CD4-positive, alpha-beta T cell treated with Interleukin-4 for 1 hour (primary cell): ENCODE measurements around the gene ICOSLG.
"Not testable (repeated sequence)": the region's sequence is repeated elsewhere in the genome, so short reads cannot be mapped to it uniquely, and the experiment has no call there.

ENCODE experiments used
- DNase-seq, 2 donors: peaks; one replicate each; pipeline ENCODE4 v3.0.0-alpha.2; 2020 to 2022

ICOSLG gene, protein sequence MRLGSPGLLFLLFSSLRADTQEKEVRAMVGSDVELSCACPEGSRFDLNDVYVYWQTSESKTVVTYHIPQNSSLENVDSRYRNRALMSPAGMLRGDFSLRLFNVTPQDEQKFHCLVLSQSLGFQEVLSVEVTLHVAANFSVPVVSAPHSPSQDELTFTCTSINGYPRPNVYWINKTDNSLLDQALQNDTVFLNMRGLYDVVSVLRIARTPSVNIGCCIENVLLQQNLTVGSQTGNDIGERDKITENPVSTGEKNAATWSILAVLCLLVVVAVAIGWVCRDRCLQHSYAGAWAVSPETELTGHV

DNA sequence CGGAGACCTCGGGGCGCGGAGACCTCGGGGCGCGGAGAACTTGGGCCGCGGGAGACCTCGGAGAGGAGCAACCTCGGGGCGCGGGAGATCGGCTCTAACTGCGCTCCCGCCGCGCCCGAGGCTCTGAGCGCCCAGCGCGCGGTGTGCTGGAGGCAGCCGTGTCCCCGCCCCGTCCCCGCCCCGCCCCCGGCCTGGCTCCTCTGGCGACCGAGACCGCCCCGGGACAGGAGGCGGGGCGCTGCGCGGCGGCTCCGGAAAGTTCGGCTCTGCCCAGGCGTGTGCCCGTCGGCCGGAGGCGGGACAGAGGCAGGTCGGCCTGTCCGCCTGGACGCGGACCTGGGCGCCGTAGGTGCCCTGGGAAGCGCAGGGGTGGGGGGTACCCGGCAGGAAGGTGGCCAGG is at the start of gene ICOSLG:
Gene ICOSLG (minus strand): TSS at position 102 of the 400 bp plus-strand sequence. CDS start 126 bp downstream, outside the sequence.
- not testable (repeated sequence) for DNase-seq

DNA sequence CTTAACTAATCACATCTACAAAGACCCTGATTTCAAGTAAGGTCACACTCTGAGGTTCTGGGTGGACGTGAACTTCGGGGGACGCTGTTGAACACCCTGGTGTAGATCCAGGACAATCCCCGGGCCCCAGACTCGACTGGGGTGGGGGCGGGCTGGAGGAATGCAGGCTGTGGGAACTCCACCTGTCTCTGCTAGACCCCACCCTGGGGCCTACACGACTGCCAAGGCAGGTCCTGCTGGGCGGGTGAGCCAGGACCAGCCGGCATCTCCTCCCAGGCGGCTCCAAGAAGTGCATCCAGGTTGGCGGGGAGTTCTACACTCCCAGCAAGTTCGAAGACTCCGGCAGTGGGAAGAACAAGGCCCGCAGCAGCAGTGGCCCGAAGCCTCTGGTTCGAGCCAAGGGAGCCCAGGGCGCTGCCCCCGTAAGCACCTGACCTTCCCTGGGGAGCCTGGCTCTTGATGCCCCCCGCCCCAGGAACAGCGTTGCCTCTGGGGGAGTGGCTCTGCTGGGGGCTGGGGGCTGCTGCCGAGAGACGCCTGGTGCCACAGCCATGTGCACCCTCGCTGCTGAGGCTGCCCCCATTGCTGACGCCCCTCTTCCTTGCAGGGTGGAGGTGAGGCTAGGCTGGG is 48.8 kb upstream of the ICOSLG start:
- DNase-seq, result no peak

DNA sequence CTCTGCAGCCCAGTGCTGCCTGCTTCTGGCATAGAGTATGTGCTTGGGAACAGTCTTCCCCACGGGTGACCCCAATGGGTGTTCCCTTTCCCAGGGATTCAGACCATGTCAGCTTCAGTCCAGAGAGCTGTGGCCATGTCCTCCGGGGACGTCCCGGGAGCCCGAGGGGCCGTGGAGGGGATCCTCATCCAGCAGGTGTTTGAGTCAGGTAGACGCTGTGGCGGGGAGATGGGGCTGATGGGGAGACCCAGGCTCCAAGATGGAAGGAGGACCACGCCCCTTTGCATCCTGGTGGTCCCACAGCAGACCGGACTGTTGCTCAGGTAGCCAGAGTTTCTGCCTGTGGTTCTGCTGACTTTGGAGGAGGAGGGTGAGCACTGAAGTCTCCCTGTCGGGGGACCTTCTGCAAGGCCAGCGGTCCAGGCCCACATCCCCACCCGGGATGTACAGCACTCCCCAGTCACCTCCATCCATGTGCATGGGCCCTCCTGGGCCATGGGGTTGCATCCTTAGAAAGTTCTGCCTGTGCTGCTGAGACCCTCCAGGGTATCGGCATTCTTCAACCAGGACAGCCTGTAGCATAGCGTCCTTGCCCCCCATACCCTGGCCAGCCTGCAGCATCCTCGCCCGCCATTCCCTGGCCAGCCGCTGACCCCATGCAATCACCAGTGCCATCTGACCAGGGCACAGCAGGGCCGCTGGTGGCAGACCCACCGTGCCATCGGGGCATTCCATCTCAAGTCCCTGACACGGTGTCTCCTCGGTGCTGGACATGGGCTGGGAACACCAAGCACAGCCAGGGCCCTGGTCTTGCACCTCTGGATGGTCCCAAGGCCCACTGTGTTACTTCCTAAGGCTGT is 47.7 kb upstream of the ICOSLG start:
- no peak for DNase-seq

DNA sequence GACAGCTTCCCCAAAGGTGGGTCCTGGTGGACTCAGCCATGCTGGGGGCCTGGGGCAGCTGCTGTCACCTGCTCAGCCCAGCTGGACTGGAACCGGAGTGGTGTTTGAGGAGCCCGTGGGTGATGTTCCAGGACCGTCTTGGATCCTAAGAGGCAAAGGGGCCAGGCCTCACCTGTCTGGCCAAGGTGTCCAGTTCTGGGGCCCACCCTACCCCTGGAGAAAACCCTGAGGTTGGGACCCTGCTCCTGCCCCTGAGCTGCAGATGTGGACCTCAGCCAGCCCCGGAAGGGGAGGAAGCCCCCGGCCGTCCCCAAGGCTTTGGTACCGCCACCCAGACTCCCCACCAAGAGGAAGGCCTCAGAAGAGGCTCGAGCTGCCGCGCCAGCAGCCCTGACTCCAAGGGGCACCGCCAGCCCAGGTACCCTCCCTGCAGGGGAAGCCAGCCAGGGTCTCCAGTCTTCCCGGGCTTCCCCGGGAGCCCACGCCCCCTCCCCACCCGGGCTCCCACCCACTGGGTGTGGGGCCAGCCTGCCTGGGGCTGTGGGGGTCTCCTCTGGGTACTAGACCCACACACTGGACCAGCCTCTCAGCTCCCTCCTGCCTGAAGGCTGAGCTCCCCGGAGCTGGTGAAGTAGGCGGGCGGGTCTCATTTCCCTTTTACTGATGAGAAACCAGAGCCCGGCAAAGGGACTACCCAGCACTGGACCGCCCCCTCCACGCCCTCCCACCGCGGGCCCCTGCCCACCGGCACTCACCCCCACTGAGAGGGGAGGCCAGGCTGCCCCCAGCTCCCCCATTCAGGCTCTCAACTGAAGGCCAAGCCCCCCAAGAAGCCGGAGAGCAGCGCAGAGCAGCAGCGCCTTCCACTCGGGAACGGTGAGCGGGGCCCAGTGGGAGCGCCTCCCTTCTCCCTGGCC is 46.2 kb upstream of the ICOSLG start:
- no peak for DNase-seq

DNA sequence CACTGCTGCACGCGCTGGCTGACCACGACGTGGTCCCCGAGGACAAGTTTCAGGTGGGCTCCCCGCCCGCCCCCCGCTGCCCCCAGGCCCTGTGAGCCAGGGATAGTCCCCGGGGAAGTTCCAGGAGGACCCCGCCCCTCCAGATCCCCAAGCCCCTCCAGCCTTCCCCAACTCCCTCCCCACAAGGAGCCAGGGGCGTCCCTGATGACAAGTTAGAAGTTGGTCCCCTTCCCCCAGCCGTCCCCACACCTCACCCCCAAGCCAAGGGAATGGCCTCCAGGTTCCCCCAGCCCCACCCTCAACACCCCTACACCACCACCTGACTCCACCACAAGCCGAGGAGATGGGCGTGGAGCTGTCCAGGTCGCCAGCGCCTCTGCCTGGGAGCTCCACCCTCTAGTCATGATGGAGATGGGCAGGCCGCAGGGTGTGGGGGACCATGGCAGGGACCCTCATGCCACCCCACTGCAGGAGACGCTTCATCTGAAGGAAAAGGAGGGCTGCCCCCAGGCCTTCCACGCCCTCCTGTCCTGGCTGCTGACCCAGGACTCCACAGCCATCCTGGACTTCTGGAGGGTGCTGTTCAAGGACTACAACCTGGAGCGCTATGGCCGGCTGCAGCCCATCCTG is 45.5 kb upstream of the ICOSLG start:
- DNase-seq, result no peak

DNA sequence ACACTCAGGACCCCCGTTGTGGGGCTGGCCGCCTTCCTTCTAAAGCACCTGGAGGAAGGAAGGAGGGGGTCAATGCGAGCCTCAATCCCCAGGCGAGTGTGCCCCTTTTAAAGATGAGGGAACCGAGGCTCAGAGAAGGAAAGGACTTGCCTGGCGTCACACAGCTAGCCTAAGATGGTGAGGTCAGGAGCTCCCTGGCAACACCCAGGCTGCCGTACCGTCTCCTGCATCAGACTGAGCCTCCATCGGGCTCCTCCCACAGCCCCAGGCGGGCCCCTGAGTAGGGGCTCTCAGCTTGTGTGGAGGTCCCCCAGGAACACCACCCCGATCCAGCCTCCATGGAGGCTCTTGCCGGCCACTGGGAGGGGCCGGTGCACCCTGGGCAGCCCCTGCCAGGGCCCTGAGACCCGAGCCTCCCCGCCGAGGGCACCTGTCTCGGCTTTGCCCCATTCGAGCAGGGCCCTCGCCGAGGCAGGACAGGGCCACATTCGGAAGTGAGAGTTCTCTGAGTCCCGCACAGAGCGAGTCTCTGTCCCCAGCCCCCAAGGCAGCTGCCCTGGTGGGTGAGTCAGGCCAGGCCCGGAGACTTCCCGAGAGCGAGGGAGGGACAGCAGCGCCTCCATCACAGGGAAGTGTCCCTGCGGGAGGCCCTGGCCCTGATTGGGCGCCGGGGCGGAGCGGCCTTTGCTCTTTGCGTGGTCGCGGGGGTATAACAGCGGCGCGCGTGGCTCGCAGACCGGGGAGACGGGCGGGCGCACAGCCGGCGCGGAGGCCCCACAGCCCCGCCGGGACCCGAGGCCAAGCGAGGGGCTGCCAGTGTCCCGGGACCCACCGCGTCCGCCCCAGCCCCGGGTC is 44.6 kb upstream of the ICOSLG start, which contains the start of gene AIRE:
Gene AIRE (plus strand): TSS at position 739 of the 855 bp plus-strand sequence. CDS start 131 bp downstream, outside the sequence.
- no peak for DNase-seq

DNA sequence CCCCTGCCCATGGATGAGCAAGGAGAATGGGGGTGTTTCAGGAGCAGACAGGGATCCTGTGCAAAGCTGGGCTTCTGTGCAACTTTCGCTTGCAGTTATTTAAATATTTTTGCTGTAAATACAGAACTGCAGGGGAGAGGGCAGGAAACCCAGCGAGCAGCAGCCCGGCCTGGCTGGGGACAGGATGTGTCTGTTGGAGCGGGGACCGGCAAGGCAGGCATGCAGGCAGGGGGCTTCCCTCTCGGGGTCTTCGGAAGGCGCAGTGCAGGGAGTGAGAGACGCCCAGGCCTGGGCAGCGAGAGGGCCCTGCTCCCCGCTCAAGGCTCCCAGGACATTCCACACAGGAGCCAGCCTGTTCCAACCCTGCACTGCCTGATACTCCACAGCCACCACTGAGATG is 43.2 kb upstream of the ICOSLG start:
- DNase-seq, result no peak

DNA sequence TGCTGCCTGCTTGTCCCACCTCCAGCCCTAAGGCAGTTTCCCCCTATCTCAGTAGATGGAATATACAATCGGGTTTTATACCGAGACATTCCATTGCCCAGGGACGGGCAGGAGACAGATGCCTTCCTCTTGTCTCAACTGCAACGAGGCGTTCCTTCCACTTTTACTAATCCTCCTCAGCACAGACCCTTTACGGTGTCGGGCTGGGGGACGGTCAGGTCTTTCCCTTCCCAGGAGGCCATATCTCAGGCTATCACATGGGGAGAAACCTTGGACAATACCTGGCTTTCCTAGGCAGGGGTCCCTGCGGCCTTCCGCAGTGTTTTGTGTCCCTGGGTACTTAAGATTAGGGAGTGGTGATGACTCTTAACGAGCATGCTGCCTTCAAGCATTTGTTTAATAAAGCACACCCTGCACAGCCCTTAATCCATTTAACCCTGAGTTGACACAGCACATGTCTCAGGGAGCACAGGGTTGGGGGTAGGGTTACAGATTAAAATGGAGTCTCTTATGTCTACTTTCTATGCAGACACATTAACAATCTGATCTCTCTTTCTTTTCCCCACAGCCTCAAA is 42.6 kb upstream of the ICOSLG start:
- not testable (repeated sequence) for DNase-seq

DNA sequence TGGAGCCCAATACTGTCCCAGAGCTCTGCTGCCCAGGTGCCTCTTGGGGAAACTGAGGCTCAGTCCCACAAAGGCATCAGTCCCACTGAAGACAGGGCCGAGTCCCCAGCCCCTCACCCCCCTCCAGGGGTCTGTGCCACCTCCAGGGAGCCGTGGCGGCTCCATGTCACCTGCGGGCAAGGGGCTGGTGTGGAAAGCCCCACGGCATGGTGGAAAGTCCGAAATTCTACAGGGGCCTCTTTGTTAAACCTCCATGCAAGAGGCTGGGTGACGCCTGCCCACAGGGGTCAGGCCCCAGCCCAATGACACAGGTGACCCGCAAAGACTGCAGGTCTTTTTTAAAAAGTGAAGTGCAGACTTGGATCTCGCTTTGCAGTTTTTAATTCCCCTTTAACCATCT is 41.6 kb upstream of the ICOSLG start:
- no peak for DNase-seq

DNA sequence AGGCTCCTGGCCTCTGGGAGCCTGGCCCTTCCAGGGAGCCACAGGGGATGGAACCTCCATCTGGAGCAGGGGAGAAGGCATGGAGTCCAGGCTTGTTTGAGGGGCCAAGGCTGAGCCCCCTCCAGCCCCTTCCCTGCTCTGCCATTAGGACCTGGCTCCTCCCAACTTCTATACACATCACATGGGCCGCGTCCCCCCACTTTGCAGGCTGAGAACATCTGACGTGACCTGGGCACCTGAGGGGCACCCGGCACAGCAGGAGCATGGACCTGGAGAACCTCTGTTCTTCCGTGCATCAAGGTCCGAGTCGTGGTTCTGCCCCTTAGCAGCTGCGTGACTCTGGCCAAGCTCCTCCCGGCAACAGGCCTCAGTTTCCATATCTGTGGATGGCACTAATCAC is 41.1 kb upstream of the ICOSLG start:
- DNase-seq, result no peak

DNA sequence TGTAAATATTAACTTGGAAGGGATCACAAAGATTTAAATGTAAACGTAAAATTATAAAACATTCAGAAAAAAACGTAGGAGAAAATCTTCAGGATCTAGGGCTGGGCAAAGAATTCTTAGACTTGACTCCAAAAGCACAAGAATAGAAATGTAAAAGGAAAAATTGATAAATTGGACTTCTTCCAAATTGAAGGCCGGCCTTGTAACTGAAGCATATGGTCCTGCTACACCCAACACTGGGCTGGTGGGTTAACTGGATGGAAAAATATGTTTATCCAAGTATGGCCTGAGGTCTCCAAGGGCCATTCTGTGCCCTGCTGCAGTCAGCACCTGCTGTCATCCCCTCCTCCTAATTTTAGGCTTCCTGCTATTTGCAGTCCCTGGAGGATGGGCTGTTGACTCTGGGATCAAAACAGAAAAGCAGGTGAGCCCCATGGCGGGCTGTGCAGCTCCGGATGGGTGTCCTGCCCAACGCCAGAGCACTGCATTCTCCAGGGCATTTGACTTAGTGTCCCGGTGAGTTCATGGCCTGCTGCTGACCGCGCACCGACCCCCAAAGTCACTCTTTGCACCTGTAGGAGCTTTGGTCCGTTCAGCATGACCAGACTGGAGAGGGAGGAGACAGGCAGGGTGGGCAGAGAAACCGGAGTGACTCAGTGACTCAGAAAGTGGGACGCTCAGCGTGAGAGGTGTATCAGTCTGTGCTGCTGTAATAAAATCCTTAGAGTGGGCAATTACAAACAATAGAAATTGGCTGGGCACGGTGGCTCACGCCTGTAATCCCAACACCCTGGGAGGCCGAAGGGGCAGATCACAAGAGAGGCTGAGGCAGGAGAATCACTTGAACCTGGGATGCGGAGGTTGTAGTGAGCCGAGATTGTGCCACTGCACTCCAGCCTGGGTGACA is 38.9 kb upstream of the ICOSLG start:
- DNase-seq, result no peak

DNA sequence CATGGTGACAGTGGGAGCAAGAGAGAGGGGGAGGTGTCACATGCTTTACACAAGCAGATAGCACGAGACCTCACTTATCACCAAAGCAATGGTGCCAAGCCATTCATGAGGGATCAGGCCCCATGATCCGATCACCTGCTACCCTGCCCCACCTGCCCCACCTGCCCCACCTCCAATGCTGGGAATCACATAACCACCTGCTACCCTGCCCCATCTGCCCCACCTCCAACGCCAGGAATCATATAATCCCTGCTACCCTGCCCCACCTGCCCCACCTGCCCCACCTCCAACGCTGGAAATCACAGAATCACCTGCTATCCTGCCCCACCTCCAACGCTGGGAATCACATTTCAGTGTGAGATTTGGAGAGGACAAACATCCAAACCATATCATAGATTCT is 34.3 kb upstream of the ICOSLG start:
- no peak for DNase-seq

DNA sequence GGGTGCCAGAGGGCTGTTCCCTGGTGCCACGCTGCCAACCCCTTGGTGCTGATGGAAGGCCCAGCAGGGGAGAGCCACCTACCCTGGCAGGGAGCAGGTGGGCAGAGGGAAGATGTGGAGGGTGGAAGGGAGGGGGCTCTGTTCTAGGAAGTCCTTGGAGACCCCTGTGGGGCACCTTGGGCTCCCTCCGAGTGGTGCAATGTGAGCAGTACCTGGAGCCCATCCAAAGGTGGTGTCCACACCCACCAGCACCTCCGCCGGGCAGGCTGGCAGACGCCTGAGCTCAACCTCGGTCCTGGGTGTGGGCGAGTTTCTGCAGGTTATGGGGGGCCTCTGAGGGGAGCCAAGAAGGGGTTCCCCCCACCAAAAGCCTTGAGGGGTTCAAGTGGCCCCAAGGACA is 32.3 kb upstream of the ICOSLG start:
- no peak for DNase-seq

DNA sequence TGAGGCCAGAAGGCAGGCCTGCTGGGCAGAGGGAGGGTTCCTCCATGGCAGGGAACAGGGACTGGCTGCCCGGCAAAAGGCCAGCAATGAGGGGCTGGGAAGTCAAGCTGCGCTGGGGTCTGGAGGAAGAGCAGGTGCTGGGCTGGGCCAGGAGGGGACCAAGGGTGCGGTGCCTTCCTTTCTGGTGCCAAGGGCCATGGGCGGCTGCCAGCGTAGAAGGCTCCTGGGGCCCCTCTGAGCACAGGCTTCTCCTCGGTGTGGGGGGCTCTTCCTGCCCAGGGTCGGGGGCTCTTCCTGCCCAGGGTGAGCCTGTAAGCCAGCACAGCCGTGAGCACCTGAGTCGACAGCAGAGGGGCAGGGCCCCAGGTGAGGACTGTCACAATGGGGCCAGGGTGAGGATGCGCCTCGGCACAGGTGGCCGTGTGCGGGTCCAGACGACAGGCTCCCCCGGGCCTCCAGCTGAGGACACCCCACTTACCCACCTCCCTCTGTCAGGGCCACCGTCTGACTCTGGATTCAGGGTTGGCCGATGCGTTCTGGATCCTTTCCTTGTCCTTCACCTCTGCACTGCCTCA is 31.6 kb upstream of the ICOSLG start:
- no peak for DNase-seq

DNA sequence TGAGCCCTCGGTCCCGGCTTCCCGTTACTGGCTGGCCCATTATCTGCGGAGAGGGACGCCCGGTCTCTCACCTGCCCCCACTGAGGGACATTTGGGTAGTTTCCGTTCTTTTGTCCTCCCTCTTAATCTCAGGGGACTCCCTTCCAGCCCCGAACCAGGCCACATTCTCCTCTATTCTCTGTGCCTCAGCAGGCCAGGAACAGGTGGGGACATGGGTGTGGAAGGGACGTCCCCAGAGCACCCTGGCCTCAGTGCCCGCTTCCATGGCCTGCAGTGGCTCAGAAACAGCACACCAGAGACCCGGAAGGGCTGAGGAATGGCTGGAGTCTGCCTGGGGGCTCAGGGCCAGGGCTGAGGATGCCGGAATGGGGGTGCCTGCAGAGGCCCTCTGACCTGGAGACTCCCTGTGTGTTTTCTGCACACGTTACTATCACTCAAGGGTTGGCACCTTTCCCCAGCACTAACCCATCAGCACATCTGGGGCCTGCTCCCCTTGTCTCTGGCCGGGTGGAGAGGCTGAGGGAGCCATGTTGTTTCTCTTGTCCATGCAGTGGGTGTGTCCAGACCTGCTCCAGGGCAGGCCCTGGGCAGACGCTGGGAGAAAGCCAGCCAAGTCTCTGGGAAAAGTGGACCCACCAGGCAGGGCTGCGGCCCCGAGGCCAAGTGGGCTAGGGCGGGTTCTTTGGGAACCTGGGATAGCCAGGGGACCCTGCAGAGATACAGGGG is 31.0 kb upstream of the ICOSLG start:
- no peak for DNase-seq

DNA sequence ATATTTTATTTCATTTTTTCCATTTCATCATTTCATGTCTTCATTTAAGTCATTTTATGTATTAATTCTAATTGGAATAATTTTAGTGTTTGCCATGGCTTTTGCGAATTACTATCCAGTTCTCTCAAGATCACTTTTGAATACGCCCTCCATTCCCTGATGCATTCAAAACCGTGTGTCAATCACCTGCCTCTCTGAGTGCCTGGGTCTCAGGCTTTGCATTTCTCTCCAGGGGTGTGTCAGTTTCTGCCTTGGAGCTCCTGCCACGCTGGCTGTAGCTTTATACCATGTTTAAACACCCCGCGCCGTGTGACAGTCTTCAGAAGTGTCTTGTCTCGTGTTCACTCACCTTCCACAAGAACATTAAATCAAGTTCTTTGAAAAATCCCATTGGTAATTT is 28.3 kb upstream of the ICOSLG start:
- DNase-seq, result no peak

DNA sequence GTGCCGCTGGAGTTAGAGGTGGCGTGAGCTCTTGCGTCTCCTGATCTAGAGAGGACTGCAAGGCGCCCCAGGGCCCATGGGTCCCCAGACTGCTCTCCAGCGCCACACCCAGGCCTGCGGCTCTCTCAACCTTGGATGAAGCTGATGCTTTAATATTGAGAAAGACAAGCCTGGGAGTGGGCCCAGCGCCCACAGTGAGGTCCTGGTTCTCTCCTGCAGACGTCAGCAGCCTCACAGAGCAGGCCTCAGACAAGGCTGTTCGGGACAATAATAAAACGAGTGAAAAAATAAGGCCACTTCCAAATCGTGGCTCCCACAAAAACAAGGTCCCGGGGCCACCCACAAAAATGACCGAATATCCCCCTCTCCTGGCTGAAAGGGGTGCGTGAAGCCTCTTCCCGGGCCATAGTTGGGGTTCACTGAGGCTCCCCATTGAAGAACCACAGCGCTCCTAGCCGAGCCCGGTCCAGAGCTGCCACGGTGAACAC is 27.0 kb upstream of the ICOSLG start:
- peak; percentile 35 to 38 for DNase-seq

DNA sequence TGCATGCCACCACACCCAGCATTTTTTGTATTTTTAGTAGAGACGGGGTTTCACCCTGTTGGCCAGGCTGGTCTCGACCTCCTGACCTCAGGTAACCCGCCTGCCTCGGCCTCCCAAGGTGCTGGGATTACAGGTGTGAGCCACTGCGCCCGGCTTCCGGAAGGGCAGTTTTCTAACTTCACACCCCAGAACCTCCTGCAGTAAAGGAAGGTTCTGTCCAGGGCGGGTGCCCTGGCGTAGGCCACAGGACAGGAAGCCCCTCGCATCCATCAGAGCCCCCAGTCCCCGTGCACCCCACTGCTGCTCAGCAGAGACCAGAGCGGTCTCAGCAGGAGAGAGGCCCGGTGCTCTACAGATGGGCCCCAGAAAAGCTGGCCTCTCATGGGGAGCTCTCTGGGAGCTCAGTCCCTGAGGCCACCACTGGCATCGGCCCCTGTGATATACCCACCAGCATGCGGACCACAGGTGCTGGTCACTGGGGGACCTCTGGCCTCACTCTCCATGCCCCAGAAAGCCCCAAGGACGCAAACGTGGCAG is 25.1 kb upstream of the ICOSLG start:
- DNase-seq, result no peak
